GM19351 (cell line): ENCODE results near the gene TMIE.

ENCODE experiments used
- ATAC-seq: cut with Tn5 transposase; IDR thresholded peaks from one replicate; pipeline ENCODE4 v1.9.1; 2021; ENCODE audit warnings: mild to moderate bottlenecking, moderate library complexity; ENCODE audit not compliant: unreplicated experiment

Gene TMIE

GRCh38 chr3:46701181-46701939, at the start of gene TMIE:
Gene TMIE, plus strand, starts transcription at chr3:46701392. Its CDS starts 96 bp downstream, at chr3:46701488.
- ATAC-seq, result no peak

- no peak for ATAC-seq
These were observed 45.9 kb upstream of the TMIE start for GRCh38 chr3:46655271-46655670.

DNA sequence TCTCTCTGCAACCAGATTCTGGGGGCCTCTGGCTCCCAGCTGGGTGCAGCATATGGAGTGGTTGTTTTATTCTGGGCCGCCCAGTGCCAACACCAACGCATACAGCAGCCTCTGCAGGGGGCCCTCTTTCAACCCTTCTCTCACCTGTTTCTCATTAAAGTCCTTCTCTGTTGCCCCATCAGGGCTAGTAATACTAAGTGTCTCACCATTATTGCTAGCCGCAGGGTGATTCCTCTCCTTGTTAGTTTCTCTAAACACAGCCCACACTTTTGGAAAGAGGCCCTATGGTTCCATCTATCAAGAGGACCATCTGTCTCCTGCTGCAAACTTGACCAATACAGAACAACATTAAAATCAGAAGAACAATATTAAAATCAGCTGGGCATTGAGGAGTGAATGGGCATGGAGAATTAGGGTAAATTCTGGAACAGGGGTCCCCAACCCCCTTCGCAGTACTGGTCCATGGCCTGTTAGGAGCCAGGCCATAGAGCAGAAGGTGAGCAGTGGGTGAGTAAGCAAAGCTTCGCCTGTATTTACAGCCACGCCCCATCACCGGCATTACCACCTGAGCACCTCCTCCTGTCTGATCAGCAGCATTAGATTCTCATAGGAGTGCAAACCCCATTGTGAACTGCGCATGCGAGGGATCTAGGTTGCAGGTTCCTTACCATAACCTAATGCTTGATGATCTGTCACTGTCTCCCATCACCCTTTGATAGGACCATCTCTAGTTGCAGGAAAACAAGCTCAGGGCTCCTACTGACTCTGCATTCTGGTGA, 44.2 kb upstream of the TMIE start:
- ATAC-seq, result no peak

DNA sequence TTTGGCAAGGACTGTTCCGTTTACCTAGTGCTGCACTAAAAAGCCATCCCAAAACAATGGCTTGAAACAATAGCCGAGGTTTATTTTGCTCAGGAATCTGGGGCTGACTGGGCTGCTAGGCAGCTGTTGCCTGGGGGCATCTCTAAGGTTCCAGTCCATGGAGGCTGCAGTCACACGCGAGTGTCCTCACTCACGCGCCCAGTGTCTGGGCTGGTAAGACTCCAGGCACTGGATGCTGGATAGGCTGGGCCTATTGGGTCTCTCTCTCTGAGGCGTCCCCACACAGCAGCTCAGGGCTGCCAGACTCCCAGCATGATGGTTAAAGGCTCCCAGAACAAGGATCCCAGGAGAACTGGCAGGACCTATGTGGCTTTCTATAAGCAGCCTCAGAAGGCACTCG, 41.9 kb upstream of the TMIE start:
- ATAC-seq, result no peak

DNA sequence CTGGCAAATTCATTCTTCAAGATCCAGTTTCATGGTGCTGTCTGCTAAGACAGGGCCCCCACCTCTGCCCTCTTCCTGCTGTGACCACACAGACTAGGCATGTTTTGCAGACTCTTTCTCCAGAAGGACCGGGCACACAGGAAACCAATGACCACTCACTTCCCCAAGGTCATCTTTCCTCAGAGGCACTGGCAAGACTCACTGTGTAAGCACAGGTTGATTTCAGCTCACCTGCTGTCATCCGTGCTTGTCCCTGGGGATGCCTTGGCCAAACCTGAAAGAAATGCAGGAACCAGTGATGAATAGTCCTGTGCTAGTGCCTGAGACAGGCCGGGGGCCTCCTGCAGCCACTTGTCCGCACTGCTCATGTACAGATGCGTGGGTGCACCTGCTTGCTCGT, 41.2 kb upstream of the TMIE start:
- no peak for ATAC-seq

DNA sequence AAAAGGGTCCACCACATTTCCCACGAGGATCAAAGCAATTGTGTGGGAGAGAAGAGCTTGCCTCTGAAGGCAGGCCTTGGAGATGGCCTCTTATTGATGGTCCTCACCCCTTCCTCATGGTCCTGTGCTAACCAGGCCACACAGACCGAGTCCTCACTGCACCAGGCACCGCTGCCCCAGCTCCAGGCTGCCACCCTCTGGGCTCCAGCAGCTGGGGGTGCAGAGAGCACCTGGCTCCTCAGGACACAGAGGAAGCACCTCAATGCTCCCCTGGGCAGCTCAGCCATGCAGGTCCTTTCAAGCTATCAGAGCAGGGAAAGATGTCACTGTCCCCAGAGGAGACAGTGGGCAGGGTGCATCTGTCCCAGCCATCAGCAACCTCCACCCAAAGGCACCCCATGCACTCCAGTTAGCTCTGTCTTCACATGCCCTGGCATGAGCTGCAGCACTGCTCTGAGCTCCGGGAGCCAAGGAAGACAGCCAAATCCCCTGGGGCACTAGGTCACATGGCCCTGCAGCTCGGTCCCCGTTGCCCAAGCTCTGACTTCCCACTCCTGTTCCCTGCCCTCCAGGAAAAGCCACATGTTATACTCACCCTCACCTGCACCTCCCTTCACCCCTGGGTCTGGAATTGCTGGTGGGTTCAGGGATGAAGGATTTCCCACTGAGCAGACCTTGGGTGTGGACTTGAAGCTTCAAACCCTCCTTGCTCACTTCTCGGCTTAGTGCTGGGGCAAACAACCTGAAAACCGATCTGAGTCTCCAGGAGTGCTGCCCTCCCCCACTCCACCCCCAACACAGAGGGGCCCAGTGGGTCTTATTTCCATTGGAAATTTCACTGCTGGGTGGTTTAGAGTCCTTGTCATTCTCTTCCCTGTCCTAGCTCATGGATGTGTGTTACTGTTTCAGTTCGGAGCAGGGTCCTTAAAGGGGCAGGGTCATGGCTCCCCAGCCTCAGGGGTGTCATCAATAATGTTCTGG, 40.4 kb upstream of the TMIE start:
- no peak for ATAC-seq

DNA sequence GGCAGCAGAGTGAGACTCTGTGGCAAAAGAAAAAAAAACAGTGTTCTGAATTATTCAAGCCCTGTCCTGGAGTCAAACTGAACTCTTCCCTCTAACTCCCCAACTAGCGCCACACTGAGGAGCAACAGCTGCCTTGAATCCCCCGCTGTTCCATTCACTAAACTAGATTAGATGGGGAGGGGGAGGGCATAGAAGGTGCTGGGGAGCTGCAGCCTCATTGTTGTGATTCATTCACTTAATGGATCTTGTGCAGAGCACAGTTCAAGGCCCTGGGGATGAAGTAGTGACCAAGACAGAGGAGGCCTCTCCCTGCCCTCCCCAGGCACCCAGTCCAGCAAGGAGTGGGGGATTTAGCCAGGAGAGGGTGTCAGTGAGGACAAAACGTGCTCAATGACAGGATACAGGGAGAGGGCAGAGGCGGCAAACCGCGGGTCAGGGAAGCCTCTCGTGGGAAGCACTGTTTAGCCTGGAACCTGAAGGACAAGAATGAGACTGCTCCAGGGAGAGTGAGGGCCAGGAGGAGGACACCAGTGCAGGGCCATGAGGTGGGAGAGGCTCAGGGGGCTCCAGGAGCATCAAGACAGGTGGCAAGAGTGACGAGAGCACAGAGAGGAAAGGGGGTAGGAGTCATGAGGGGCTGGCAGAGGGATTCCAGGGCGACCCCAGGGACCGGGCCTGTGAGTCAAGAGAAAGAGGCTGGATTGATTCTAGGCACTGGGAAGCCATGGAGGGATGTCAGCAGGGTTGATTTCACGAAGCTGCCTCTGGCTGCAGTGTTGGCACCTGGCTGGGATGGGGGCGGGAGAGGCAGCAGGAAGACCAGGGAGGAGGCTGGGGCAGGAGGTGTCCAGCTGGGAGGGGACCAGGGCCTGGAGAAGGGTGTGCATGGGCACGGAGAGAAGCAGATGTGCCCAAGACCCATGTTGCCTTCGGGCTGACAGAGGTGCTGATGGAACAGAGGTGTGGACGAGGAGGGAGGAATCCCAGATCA, 39.1 kb upstream of the TMIE start:
- no peak for ATAC-seq

- ATAC-seq, result no peak
These were observed 38.2 kb upstream of the TMIE start for GRCh38 chr3:46662771-46663551.

GRCh38 chr3:46663591-46664135, 37.5 kb upstream of the TMIE start:
- no peak for ATAC-seq

GRCh38 chr3:46664188-46664970, 36.8 kb upstream of the TMIE start:
- ATAC-seq, result no peak

DNA sequence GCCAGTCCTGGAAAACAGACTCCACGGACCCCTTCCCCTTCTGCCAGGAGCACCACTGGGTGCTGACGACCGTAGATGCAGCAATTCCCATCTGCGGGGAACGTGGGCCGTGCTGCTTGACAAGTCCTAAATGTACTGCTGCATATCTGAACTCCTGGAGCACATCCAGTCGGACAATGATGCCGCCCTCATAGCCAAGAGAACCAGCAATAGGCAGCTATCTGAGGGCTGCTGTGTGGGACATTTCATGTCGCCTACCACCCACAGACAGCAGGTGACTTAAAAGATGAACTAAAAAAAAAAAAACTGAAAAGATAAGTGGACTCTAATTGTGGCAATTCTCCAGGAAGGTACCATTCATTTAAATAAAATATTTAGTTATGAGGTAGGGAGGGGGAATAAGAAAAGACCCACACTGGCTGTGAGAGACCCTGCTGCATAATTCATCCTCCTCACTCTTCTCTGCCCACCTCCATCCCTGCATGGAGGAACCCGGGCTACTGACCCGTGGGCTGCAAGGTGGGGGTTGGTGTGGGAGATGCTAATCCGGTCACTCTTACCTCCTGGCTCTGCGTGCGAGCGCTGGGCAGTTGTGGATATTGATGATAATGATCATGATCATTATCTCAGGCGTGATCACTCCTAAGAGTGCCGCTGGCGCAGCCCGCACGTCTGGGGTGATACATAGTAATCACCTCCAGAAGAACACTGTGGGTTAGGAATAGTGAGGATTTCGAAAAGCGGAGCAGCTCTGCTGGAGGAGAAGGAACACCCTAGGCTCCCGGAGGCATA, 36.0 kb upstream of the TMIE start:
- no peak for ATAC-seq

GRCh38 chr3:46665763-46666452, 35.3 kb upstream of the TMIE start:
- ATAC-seq, result no peak

DNA sequence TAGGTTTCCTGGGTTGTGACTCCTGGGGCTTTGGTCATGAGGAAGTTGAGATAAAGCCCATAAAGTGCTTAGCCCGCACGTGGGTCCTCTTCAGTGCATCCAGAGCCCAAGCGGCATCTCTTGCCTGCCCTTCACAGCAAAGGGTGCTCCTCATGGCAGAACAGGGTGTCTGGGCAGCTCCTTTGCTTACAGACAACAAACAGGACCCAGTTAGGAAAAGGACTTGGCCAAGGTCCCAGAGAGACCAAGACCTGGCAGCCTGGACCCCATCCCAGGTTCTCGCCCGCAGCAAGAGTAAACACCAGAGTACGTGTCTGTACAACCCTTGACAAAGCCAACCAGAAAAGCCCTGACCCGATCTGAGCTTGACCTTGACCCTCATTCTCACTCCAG, 34.7 kb upstream of the TMIE start:
- ATAC-seq, result no peak

GRCh38 chr3:46667061-46667621, 34.1 kb upstream of the TMIE start:
- ATAC-seq, result no peak

DNA sequence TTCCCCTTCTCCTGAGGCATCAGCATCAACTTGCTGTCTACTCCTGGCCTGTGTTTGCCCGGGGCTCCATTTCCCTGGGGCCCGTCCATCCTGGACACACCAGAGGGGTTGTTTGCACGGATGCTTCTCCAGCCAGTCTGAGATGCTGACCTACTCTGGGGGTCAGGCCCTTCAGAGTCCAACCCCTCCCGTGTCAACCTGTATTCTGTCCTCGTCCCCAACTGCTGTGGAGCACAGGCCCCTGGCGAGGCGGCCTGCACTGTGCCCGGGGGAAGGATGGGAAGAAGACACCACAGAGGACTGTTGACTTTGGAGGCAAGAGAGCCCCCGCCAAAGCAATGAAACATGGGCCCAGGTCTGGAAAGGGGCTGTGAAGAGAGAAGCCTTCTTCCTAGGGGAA, 33.5 kb upstream of the TMIE start:
- ATAC-seq, result no peak

- ATAC-seq, result no peak
These were observed 33.1 kb upstream of the TMIE start for GRCh38 chr3:46668116-46668515.
